HepG2 (cell line): Measurements from ENCODE around the gene TANGO2. TPM values are rescaled to one million over a fixed set of nuclear protein-coding genes. Genes with fewer than 3 reads are reported as not detected.

Experiments used
- ATAC-seq: fragments of 200-7000 bp; cut with Tn5 transposase; 3 replicates; pipeline ENCODE4 v1.9.1; 2020; ENCODE audit warnings: mild to moderate bottlenecking, moderate library complexity
- BruUV-seq: library from RNA; stranded (reverse); fragments of 400-500 nt; replicated peaks from 2 replicates; lab custom pipeline; 2021; lab: Mats Ljungman, UMichigan
- CTCF ChIA-PET: fragments of 300-600 bp; formaldehyde crosslinking; extraction: SDS; loops from one replicate; lab custom pipeline; 2021; ENCODE audit warnings: low total read pairs, inconsistent platforms, low intra/inter-chr PET ratio; lab: Yijun Ruan, JAX
- POLR2A ChIA-PET: fragments of 350-600 bp; sonication (Branson Sonifier 250); formaldehyde crosslinking; loops from one replicate; lab custom pipeline; 2020; ENCODE audit warnings: antibody characterized with exemption, inconsistent platforms; lab: Yijun Ruan, JAX
- DNase-seq: peaks from one replicate; pipeline ENCODE4 v3.0.0-alpha.2; 2015; ENCODE audit warnings: low spot score
- FAIRE-seq: peaks from 3 replicates; lab custom pipeline; 2011; peaks lifted over from hg19 to GRCh38; lab: Jason Lieb, UNC
- H2AFZ ChIP-seq: one replicate; pipeline ENCODE4 v1.6.1; 2011; ENCODE audit warnings: low read length, inconsistent platforms
- H3K27ac ChIP-seq: fragments of 300-600 bp; 3 replicates; pipeline ENCODE4 v1.8.0; 2011; ENCODE audit warnings: mixed run types, mild to moderate bottlenecking, mixed read lengths, low read length, inconsistent platforms; ENCODE audit not compliant: insufficient read depth; ENCODE audit errors: extremely low read length
- H3K27me3 ChIP-seq, 2 experiments: fragments of 200-600 bp in 1 of 2; 2 replicates in 1 of 2; 3 replicates in 1 of 2; pipeline versions ENCODE4 v1.6.0 to v1.8.0; 2011; ENCODE audit warnings: low read length in 2 of 2, mild to moderate bottlenecking in 2 of 2, moderate library complexity in 2 of 2, inconsistent platforms in 1 of 2; ENCODE audit not compliant: insufficient read depth in 2 of 2, control insufficient read depth in 1 of 2
- H3K36me3 ChIP-seq, 2 experiments: fragments of 200-600 bp in 1 of 2; replicated peaks in 1 of 2; 2 replicates in 1 of 2; 3 replicates in 1 of 2; pipeline versions ENCODE4 v1.5.1 to v1.8.0; 2011; ENCODE audit warnings: low read length in 2 of 2, inconsistent platforms in 1 of 2; ENCODE audit not compliant: insufficient read depth in 2 of 2, control insufficient read depth in 1 of 2
- H3K4me1 ChIP-seq: 2 replicates; pipeline ENCODE4 v1.5.1; 2012; ENCODE audit warnings: low read length, inconsistent platforms; ENCODE audit not compliant: insufficient read depth
- H3K4me2 ChIP-seq: 2 replicates; pipeline ENCODE4 v1.6.0; 2011; ENCODE audit warnings: low read depth, low read length, inconsistent platforms
- H3K4me3 ChIP-seq, 3 experiments: fragments of 200-600 bp in 1 of 3; sonication (generic), shearing (Covaris generic) in 1 of 3; replicated peaks in 1 of 3; 2 replicates each; pipeline ENCODE4 v1.5.1; 2011 to 2016; ENCODE audit warnings: low read length in 3 of 3, inconsistent platforms in 2 of 3, low read depth in 2 of 3, mild to moderate bottlenecking in 2 of 3, control low read depth in 1 of 3, mixed read lengths in 1 of 3; ENCODE audit not compliant: insufficient read depth in 1 of 3
- H3K79me2 ChIP-seq: one replicate; pipeline ENCODE4 v1.6.1; 2011; ENCODE audit warnings: low read length, inconsistent platforms; ENCODE audit not compliant: insufficient read depth
- H3K9ac ChIP-seq: 2 replicates; pipeline ENCODE4 v1.6.0; 2011; ENCODE audit warnings: mild to moderate bottlenecking, low read depth, low read length, inconsistent platforms; ENCODE audit not compliant: insufficient read depth
- H3K9me3 ChIP-seq: 2 replicates; pipeline ENCODE4 v1.5.1; 2012; ENCODE audit warnings: mild to moderate bottlenecking, low read length
- H4K20me1 ChIP-seq: 2 replicates; pipeline ENCODE4 v1.6.0; 2011; ENCODE audit warnings: inconsistent platforms, mild to moderate bottlenecking, low read length, moderate library complexity; ENCODE audit not compliant: insufficient read depth
- DMTF1 ChIP-seq: sonication (generic); formaldehyde crosslinking; IDR thresholded peaks from 2 replicates; pipeline ENCODE4 v1.4.0; 2020; ENCODE audit warnings: mild to moderate bottlenecking, missing genetic modification reagents
- HES4 ChIP-seq: sonication (generic); formaldehyde crosslinking; IDR thresholded peaks from 2 replicates; pipeline ENCODE4 v1.9.0; 2021; ENCODE audit warnings: mild to moderate bottlenecking, missing genetic modification reagents, borderline replicate concordance
- HNRNPUL1 ChIP-seq: fragments of 200-400 bp; formaldehyde crosslinking; IDR thresholded peaks from 2 replicates; pipeline ENCODE4 v1.6.1; 2017; ENCODE audit warnings: low read depth, mild to moderate bottlenecking, low read length, moderate library complexity
- ISX ChIP-seq: sonication (generic); formaldehyde crosslinking; conservative IDR thresholded peaks from 2 replicates; pipeline ENCODE4 v1.5.0; 2020; ENCODE audit warnings: missing genetic modification reagents
- PLRG1 ChIP-seq: fragments of 450-650 bp; conservative IDR thresholded peaks from 2 replicates; pipeline ENCODE4 v1.6.1; 2016
- POLR2AphosphoS2 ChIP-seq: IDR thresholded peaks from 2 replicates; pipeline ENCODE4 v1.6.1; 2011; ENCODE audit warnings: low read depth, low read length, improper control_type of control experiment
- RFXAP ChIP-seq: sonication (generic); formaldehyde crosslinking; IDR thresholded peaks from 2 replicates; pipeline ENCODE4 v1.4.0; 2020; ENCODE audit warnings: missing genetic modification reagents, borderline replicate concordance
- SIN3A ChIP-seq: IDR thresholded peaks from 2 replicates; pipeline ENCODE4 v1.6.1; 2011; ENCODE audit warnings: low read depth, mild to moderate bottlenecking, control low read depth, low read length, borderline replicate concordance
- SRSF1 ChIP-seq: fragments of 200-400 bp; formaldehyde crosslinking; optimal IDR thresholded peaks from 2 replicates; pipeline ENCODE3; 2017; ENCODE audit warnings: mild to moderate bottlenecking, low read depth, low read length, moderate library complexity
- ZFP37 ChIP-seq: sonication (generic); formaldehyde crosslinking; IDR thresholded peaks from 2 replicates; pipeline ENCODE4 v1.4.0; 2020; ENCODE audit warnings: missing genetic modification reagents, borderline replicate concordance
- ZNF232 ChIP-seq: sonication (generic); formaldehyde crosslinking; IDR thresholded peaks from 2 replicates; pipeline ENCODE4 v1.4.0; 2020; ENCODE audit warnings: missing genetic modification reagents, borderline replicate concordance
- ZNF607 ChIP-seq: sonication (generic); formaldehyde crosslinking; IDR thresholded peaks from 2 replicates; pipeline ENCODE4 v1.5.1; 2020; ENCODE audit warnings: missing genetic modification reagents, mild to moderate bottlenecking, borderline replicate concordance
- ZNF644 ChIP-seq: IDR thresholded peaks from 2 replicates; pipeline ENCODE4 v1.6.1; 2016; ENCODE audit warnings: low read depth
- ZNF687 ChIP-seq: sonication (generic); formaldehyde crosslinking; IDR thresholded peaks from 2 replicates; pipeline ENCODE4 v1.5.1; 2020; ENCODE audit warnings: mild to moderate bottlenecking, missing genetic modification reagents, moderate library complexity
- WGBS: methylation state at CpG from one replicate; pipeline ENCODE4 v1.1.6; 2017; ENCODE audit warnings: low lambda C conversion rate; 5-methylcytosine and 5-hydroxymethylcytosine counted together
- in situ Hi-C: cut with HindIII; loops from 2 replicates; pipeline ENCODE4 v1.10.0; 2017; ENCODE audit warnings: low pct_unique_long_range_greater_than_20kb; ENCODE audit not compliant: extremely low pct_ligation_motif_present
- intact Hi-C: fragments of 100-400 bp; cut with micrococcal nuclease; formaldehyde crosslinking; loops from one replicate; pipeline ENCODE4 v1.10.0; 2022; ENCODE audit not compliant: unreplicated experiment
- polyA plus RNA-seq, 8 experiments: library from polyadenylated mRNA; depleted of rRNA in 3 of 8; stranded (reverse) in 7 of 8; unstranded in 1 of 8; fragments of >200 nt; fragmentation: Illumina TruSeq in 4 of 8; extraction: Trizol in 4 of 8; gene quantifications; 2 replicates each; pipeline versions ENCODE4 v1.2.1 to v1.2.3, GENCODE V29; 2011 to 2016; ENCODE audit warnings: low read depth in 4 of 8, missing spikeins in 1 of 8, mixed read lengths in 1 of 8; ENCODE audit not compliant: insufficient read depth in 1 of 8
- total RNA-seq, 5 experiments: library from RNA; depleted of rRNA; stranded (reverse); fragments of >200 nt; fragmentation: Illumina TruSeq; extraction: Trizol; gene quantifications; 2 replicates each; pipeline ENCODE4 v1.2.3, GENCODE V29; 2016; ENCODE audit warnings: low read depth in 1 of 5

Gene TANGO2
- total and polyA plus RNA-seq, 2 of the 13 experiments (the other 11 are each of a cell fraction or from before 2014, with no cell fraction given) = 12.9 to 14.8 TPM

GRCh38 chr22:20054485-20054884 is 33.6 kb downstream of the TANGO2 start:
- Histone ChIP-seq H2AFZ (no peak overlapping the region), H3K9ac (no peak overlapping the region), H3K27me3 (no peaks in the 10 kb centered on the region), H3K4me3 (no peak overlapping the region), H3K9me3 (no peaks in the 10 kb centered on the region), H3K27ac (no peak overlapping the region), H3K4me2 (no peak overlapping the region), H3K36me3 (peaks cover 2 to 19% of the 10 kb centered on the region in 2 experiments; a peak in 3 of 5 replicates), H3K4me1 (no peaks in the 10 kb centered on the region), H4K20me1 (no peaks in the 10 kb centered on the region), H3K79me2 (no peaks in the 10 kb centered on the region)
- WGBS = 89% methylated on average over 4 of the region's 6 CpGs
- ATAC-seq (no peak), DNase-seq (no peak), FAIRE-seq (no peak)
- CTCF ChIA-PET = no interaction called here
- BruUV-seq = no TSS peak
- no peak for TF ChIP-seq ZNF687 (CRISPR knock-in tag)
- no peak for TF ChIP-seq PLRG1
- no peak for TF ChIP-seq RFXAP (CRISPR knock-in tag)
- no peak for TF ChIP-seq POLR2AphosphoS2
- no peak for TF ChIP-seq ZFP37 (CRISPR knock-in tag)
- no peak for TF ChIP-seq HNRNPUL1
- no peak for TF ChIP-seq ZNF644
- TF ChIP-seq SIN3A = no peak
- no peak for TF ChIP-seq HES4 (CRISPR knock-in tag)
- no peak for TF ChIP-seq ISX (CRISPR knock-in tag)
- TF ChIP-seq ZNF607 (CRISPR knock-in tag) = no peak
- TF ChIP-seq DMTF1 = no peak
- no peak for TF ChIP-seq ZNF232
- no peak for TF ChIP-seq SRSF1
- intact Hi-C loops = no loop called here
- POLR2A ChIA-PET = no interaction called here
- in situ Hi-C loops = no loop called here
